ENCODE data around the gene KYAT1. TPM values are rescaled to one million over a fixed set of nuclear protein-coding genes. Genes with fewer than 3 reads are reported as not detected.

Gene KYAT1
- total and polyA plus RNA-seq, 2 of the 13 experiments (the other 11 are each of a cell fraction or from before 2014, with no cell fraction given): 9.2 to 46.5 TPM

DNA sequence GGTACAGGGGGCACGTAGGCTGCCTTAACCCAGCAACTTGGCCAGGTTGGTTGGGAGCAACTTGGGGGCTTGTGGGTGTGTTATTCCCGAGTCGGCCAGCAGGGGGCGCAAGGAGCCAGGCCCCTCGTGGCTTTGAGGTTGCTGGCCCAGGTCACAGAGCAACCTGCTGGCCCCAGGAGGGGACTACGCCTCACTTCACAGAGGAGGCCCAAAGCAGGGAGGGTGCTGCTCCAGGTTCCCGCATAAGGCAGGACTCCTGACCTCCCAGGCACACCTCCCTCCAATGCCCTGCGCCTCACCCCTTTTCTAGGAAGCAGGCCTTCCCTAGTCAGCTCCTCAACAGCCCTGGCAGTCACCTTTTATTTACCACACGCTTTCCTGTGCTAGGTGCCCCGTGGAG, 18.1 kb downstream of the KYAT1 start (continued):
- TF ChIP-seq, protein P1, sequence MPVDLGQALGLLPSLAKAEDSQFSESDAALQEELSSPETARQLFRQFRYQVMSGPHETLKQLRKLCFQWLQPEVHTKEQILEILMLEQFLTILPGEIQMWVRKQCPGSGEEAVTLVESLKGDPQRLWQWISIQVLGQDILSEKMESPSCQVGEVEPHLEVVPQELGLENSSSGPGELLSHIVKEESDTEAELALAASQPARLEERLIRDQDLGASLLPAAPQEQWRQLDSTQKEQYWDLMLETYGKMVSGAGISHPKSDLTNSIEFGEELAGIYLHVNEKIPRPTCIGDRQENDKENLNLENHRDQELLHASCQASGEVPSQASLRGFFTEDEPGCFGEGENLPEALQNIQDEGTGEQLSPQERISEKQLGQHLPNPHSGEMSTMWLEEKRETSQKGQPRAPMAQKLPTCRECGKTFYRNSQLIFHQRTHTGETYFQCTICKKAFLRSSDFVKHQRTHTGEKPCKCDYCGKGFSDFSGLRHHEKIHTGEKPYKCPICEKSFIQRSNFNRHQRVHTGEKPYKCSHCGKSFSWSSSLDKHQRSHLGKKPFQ (CRISPR knock-in tag; IDR thresholded peaks at IDR 0.05; ENCODE audit: insufficient replicate concordance): no peak
- TF ChIP-seq ZNF292 (CRISPR knock-in tag; IDR thresholded peaks at IDR 0.05; ENCODE audit: borderline replicate concordance, low read depth) (peak; percentile 43; the same call in 1 of the 2 replicates), ZNF563 (CRISPR knock-in tag; IDR thresholded peaks at IDR 0.05) (no peak), ZNF839 (CRISPR knock-in tag; IDR thresholded peaks at IDR 0.05; ENCODE audit: borderline replicate concordance) (no peak), PCBP2 (optimal IDR thresholded peaks at IDR 0.05; ENCODE audit: low read depth, low read length, poor library complexity, severe bottlenecking) (no peak), ZBTB21 (CRISPR knock-in tag; IDR thresholded peaks at IDR 0.05) (no peak), SRSF9 (IDR thresholded peaks at IDR 0.05; ENCODE audit: borderline replicate concordance, insufficient read depth, low read depth, low read length, poor library complexity, severe bottlenecking) (no peak), ZFP82 (CRISPR knock-in tag; IDR thresholded peaks at IDR 0.05; ENCODE audit: borderline replicate concordance) (no peak), ZNF558 (CRISPR knock-in tag; IDR thresholded peaks at IDR 0.05; ENCODE audit: borderline replicate concordance) (no peak), FOXP1 (IDR thresholded peaks at IDR 0.05) (no peak), FOXP1 (CRISPR knock-in tag; IDR thresholded peaks at IDR 0.05) (no peak), RNF2 (conservative IDR thresholded peaks at IDR 0.05; ENCODE audit: low read depth) (no peak), ZNF274 (CRISPR knock-in tag; IDR thresholded peaks at IDR 0.05) (peak; percentile 48; the same call in 1 of the 2 replicates)
- TF ChIP-seq, protein P2, sequence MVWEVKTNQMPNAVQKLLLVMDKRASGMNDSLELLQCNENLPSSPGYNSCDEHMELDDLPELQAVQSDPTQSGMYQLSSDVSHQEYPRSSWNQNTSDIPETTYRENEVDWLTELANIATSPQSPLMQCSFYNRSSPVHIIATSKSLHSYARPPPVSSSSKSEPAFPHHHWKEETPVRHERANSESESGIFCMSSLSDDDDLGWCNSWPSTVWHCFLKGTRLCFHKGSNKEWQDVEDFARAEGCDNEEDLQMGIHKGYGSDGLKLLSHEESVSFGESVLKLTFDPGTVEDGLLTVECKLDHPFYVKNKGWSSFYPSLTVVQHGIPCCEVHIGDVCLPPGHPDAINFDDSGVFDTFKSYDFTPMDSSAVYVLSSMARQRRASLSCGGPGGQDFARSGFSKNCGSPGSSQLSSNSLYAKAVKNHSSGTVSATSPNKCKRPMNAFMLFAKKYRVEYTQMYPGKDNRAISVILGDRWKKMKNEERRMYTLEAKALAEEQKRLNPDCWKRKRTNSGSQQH (CRISPR knock-in tag; IDR thresholded peaks at IDR 0.05; ENCODE audit: low read depth): no peak
- TF ChIP-seq, protein P3, sequence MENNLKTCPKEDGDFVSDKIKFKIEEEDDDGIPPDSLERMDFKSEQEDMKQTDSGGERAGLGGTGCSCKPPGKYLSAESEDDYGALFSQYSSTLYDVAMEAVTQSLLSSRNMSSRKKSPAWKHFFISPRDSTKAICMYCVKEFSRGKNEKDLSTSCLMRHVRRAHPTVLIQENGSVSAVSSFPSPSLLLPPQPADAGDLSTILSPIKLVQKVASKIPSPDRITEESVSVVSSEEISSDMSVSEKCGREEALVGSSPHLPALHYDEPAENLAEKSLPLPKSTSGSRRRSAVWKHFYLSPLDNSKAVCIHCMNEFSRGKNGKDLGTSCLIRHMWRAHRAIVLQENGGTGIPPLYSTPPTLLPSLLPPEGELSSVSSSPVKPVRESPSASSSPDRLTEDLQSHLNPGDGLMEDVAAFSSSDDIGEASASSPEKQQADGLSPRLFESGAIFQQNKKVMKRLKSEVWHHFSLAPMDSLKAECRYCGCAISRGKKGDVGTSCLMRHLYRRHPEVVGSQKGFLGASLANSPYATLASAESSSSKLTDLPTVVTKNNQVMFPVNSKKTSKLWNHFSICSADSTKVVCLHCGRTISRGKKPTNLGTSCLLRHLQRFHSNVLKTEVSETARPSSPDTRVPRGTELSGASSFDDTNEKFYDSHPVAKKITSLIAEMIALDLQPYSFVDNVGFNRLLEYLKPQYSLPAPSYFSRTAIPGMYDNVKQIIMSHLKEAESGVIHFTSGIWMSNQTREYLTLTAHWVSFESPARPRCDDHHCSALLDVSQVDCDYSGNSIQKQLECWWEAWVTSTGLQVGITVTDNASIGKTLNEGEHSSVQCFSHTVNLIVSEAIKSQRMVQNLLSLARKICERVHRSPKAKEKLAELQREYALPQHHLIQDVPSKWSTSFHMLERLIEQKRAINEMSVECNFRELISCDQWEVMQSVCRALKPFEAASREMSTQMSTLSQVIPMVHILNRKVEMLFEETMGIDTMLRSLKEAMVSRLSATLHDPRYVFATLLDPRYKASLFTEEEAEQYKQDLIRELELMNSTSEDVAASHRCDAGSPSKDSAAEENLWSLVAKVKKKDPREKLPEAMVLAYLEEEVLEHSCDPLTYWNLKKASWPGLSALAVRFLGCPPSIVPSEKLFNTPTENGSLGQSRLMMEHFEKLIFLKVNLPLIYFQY (CRISPR knock-in tag; IDR thresholded peaks at IDR 0.05; ENCODE audit: borderline replicate concordance): no peak
- TF ChIP-seq, protein P4, sequence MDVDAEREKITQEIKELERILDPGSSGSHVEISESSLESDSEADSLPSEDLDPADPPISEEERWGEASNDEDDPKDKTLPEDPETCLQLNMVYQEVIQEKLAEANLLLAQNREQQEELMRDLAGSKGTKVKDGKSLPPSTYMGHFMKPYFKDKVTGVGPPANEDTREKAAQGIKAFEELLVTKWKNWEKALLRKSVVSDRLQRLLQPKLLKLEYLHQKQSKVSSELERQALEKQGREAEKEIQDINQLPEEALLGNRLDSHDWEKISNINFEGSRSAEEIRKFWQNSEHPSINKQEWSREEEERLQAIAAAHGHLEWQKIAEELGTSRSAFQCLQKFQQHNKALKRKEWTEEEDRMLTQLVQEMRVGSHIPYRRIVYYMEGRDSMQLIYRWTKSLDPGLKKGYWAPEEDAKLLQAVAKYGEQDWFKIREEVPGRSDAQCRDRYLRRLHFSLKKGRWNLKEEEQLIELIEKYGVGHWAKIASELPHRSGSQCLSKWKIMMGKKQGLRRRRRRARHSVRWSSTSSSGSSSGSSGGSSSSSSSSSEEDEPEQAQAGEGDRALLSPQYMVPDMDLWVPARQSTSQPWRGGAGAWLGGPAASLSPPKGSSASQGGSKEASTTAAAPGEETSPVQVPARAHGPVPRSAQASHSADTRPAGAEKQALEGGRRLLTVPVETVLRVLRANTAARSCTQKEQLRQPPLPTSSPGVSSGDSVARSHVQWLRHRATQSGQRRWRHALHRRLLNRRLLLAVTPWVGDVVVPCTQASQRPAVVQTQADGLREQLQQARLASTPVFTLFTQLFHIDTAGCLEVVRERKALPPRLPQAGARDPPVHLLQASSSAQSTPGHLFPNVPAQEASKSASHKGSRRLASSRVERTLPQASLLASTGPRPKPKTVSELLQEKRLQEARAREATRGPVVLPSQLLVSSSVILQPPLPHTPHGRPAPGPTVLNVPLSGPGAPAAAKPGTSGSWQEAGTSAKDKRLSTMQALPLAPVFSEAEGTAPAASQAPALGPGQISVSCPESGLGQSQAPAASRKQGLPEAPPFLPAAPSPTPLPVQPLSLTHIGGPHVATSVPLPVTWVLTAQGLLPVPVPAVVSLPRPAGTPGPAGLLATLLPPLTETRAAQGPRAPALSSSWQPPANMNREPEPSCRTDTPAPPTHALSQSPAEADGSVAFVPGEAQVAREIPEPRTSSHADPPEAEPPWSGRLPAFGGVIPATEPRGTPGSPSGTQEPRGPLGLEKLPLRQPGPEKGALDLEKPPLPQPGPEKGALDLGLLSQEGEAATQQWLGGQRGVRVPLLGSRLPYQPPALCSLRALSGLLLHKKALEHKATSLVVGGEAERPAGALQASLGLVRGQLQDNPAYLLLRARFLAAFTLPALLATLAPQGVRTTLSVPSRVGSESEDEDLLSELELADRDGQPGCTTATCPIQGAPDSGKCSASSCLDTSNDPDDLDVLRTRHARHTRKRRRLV (CRISPR knock-in tag; IDR thresholded peaks at IDR 0.05): no peak
